Natural killer cell (primary cell): ENCODE measurements around the gene GASK1B. TPM values are rescaled to one million over a fixed set of nuclear protein-coding genes. Genes with fewer than 3 reads are reported as not detected.

Source experiments
- ATAC-seq, 3 donors: fragments of 150-1000 bp in 2 of 3; fragments of 200-7000 bp in 1 of 3; cut with Tn5 transposase; 1 replicate in 1 of 3; 2 replicates in 2 of 3; pipeline ENCODE4 v1.10.0; 2021; ENCODE audit warnings: mild to moderate bottlenecking in 2 of 3, moderate library complexity in 2 of 3
- DNase-seq, 2 donors: peaks; one replicate each; pipeline versions ENCODE4 v3.0.0 to v3.0.0-alpha.2; 2013 to 2021; ENCODE audit warnings: mixed read lengths in 1 of 2
- H3K27ac ChIP-seq: one replicate; pipeline ENCODE4 v1.5.1; 2013; ENCODE audit warnings: mild to moderate bottlenecking, low read length
- H3K27me3 ChIP-seq: one replicate; pipeline ENCODE4 v1.6.1; 2013; ENCODE audit warnings: low read length; ENCODE audit not compliant: control insufficient read depth, insufficient read depth
- H3K36me3 ChIP-seq: one replicate; pipeline ENCODE4 v1.6.1; 2013; ENCODE audit warnings: low read length; ENCODE audit not compliant: control insufficient read depth, insufficient read depth
- H3K4me1 ChIP-seq: one replicate; pipeline ENCODE4 v1.6.1; 2013; ENCODE audit warnings: low read length; ENCODE audit not compliant: control insufficient read depth, insufficient read depth
- H3K4me3 ChIP-seq: one replicate; pipeline ENCODE4 v1.5.1; 2013; ENCODE audit warnings: low read length
- H3K9me3 ChIP-seq: one replicate; pipeline ENCODE4 v1.6.1; 2013; ENCODE audit warnings: low read length; ENCODE audit not compliant: control insufficient read depth, insufficient read depth
- H3K27ac Mint-ChIP-seq, 2 donors: one replicate each; pipeline ENCODE4 v1.8.0; 2022; ENCODE audit warnings: mild to moderate bottlenecking in 2 of 2, mixed read lengths in 2 of 2, moderate library complexity in 1 of 2
- H3K27me3 Mint-ChIP-seq, 2 donors: one replicate each; pipeline ENCODE4 v1.8.0; 2022; ENCODE audit warnings: low read depth in 2 of 2, mixed read lengths in 2 of 2
- H3K36me3 Mint-ChIP-seq: one replicate; pipeline ENCODE4 v1.8.0; 2022; ENCODE audit warnings: mixed read lengths
- H3K4me1 Mint-ChIP-seq, 2 donors: one replicate each; pipeline ENCODE4 v1.8.0; 2022; ENCODE audit warnings: mixed read lengths in 2 of 2
- H3K4me3 Mint-ChIP-seq: one replicate; pipeline ENCODE4 v1.8.0; 2022; ENCODE audit warnings: mild to moderate bottlenecking, moderate library complexity, mixed read lengths
- H3K9me3 Mint-ChIP-seq, 2 donors: one replicate each; pipeline ENCODE4 v1.8.0; 2022; ENCODE audit warnings: mixed read lengths in 2 of 2
- CTCF ChIP-seq: fragments of 200-600 bp; IDR thresholded peaks from one replicate; pipeline ENCODE4 v1.8.0; 2022; ENCODE audit warnings: antibody characterized with exemption
- WGBS: methylation state at CpG from one replicate; pipeline ENCODE4 v1.1.7; 2013; ENCODE audit warnings: missing lambda C conversion rate; ENCODE audit not compliant: insufficient coverage; 5-methylcytosine and 5-hydroxymethylcytosine counted together
- intact Hi-C: fragments of 100-400 bp; cut with micrococcal nuclease; formaldehyde crosslinking; loops from one replicate; pipeline ENCODE4 v1.14.2; 2022
- total RNA-seq, 4 donors: library from RNA; stranded (reverse); fragments of 120-200 nt in 1 of 4; gene quantifications; one replicate each; pipeline versions ENCODE4 v1.2.3 to v1.2.4, GENCODE V29; 2013 to 2022

The GASK1B gene
- total RNA-seq, 3 donors from 2014 or later (not counting 1 experiment from before 2014, with no cell fraction given), result 0.31 to 2.0 (median 1.1) TPM

GRCh38 chr4:158176776-158177175, 4.0 kb upstream of the GASK1B start:
- no peaks in the 10 kb centered on the region for H3K4me1 ChIP-seq
- H3K36me3 Mint-ChIP-seq, result no peaks in the 10 kb centered on the region
- H3K27me3 ChIP-seq, result no peaks in the 10 kb centered on the region
- no peak overlapping the region for H3K27ac ChIP-seq
- no peaks in the 10 kb centered on the region for H3K9me3 ChIP-seq
- no peak overlapping the region for H3K27ac Mint-ChIP-seq
- DNase-seq, result no peak
- peaks cover 7 to 14% of the 10 kb centered on the region in 2 donors for H3K27me3 Mint-ChIP-seq
- no peaks in the 10 kb centered on the region for H3K36me3 ChIP-seq
- H3K9me3 Mint-ChIP-seq, result no peaks in the 10 kb centered on the region
- no peak overlapping the region for H3K4me3 ChIP-seq
- no peak overlapping the region for H3K4me3 Mint-ChIP-seq
- intact Hi-C loops, result no loop called here
- H3K4me1 Mint-ChIP-seq, result no peaks in the 10 kb centered on the region
- ATAC-seq, result no peak
- no peak for TF ChIP-seq CTCF

GRCh38 chr4:158176108-158176507, 3.3 kb upstream of the GASK1B start:
- no peak overlapping the region for H3K27ac Mint-ChIP-seq
- WGBS, result 63% methylated on average over 2 of the region's 2 CpGs
- H3K27me3 Mint-ChIP-seq, result peaks cover 7 to 16% of the 10 kb centered on the region in 2 donors
- no peak for ATAC-seq
- Histone ChIP-seq H3K36me3 (no peaks in the 10 kb centered on the region), H3K27ac (no peak overlapping the region), H3K4me3 (no peak overlapping the region), H3K4me1 (no peaks in the 10 kb centered on the region), H3K27me3 (no peaks in the 10 kb centered on the region), H3K9me3 (no peaks in the 10 kb centered on the region)
- H3K4me1 Mint-ChIP-seq, result no peaks in the 10 kb centered on the region
- no peaks in the 10 kb centered on the region for H3K36me3 Mint-ChIP-seq
- H3K9me3 Mint-ChIP-seq, result no peaks in the 10 kb centered on the region
- H3K4me3 Mint-ChIP-seq, result no peak overlapping the region
- intact Hi-C loops, result no loop called here
- no peak for TF ChIP-seq CTCF
- DNase-seq, result no peak

- peak in 1 of 3 donors; percentile 53 for ATAC-seq
- no peak for TF ChIP-seq CTCF
- no peaks in the 10 kb centered on the region for H3K36me3 Mint-ChIP-seq
- intact Hi-C loops, result no loop called here
- 6% methylated on average over 42 of the region's 42 CpGs for WGBS
- no peak overlapping the region for H3K4me3 Mint-ChIP-seq
- DNase-seq, result no peak
- Histone ChIP-seq H3K36me3 (no peaks in the 10 kb centered on the region), H3K4me3 (peak overlapping the region; percentile 2), H3K9me3 (no peaks in the 10 kb centered on the region), H3K27ac (no peak overlapping the region), H3K4me1 (no peaks in the 10 kb centered on the region), H3K27me3 (no peaks in the 10 kb centered on the region)
- no peaks in the 10 kb centered on the region for H3K9me3 Mint-ChIP-seq
- H3K27me3 Mint-ChIP-seq, result peaks cover 14 to 30% of the 10 kb centered on the region in 2 donors
- H3K4me1 Mint-ChIP-seq, result no peaks in the 10 kb centered on the region
- no peak overlapping the region for H3K27ac Mint-ChIP-seq
These were observed 1.9 kb downstream of the GASK1B start for GRCh38 chr4:158170691-158171561.
